HepG2 (cell line): ENCODE data around the gene MED28. TPM values are rescaled to one million over a fixed set of nuclear protein-coding genes. Genes with fewer than 3 reads are reported as not detected.
A peak's percentile ranks its signal among the peaks of the same experiment; 100 is the strongest.

Experiments used
- ATAD3A ChIP-seq: sonication (generic); formaldehyde crosslinking; IDR thresholded peaks from 2 replicates; pipeline ENCODE4 v1.4.0; 2020; ENCODE audit warnings: missing genetic modification reagents
- CREM ChIP-seq, 2 experiments: sonication (generic) in 1 of 2; formaldehyde crosslinking in 1 of 2; IDR thresholded peaks; 2 replicates each; pipeline versions ENCODE4 v1.4.0 to v1.6.1; 2016 to 2020; ENCODE audit warnings: antibody characterized with exemption in 1 of 2, mild to moderate bottlenecking in 1 of 2, missing genetic modification reagents in 1 of 2
- GABPB1 ChIP-seq: IDR thresholded peaks from 2 replicates; pipeline ENCODE4 v1.6.1; 2016; ENCODE audit warnings: mild to moderate bottlenecking, missing genetic modification reagents, moderate library complexity, missing compliant biosample characterization
- HNF1A ChIP-seq, 2 experiments: sonication (generic) in 1 of 2; formaldehyde crosslinking in 1 of 2; IDR thresholded peaks; 2 replicates each; pipeline versions ENCODE4 v1.4.0 to v1.6.1; 2016 to 2020; ENCODE audit warnings: borderline replicate concordance in 1 of 2, low read depth in 1 of 2, mild to moderate bottlenecking in 1 of 2, missing genetic modification reagents in 1 of 2
- MTF2 ChIP-seq: sonication (generic); formaldehyde crosslinking; IDR thresholded peaks from 2 replicates; pipeline ENCODE4 v1.5.0; 2020; ENCODE audit warnings: missing genetic modification reagents, borderline replicate concordance
- NR2F6 ChIP-seq, 2 experiments: IDR thresholded peaks; 2 replicates each; pipeline ENCODE4 v1.6.1; 2016; ENCODE audit warnings: antibody characterized with exemption in 1 of 2, mild to moderate bottlenecking in 1 of 2
- PHF20 ChIP-seq: sonication (generic); formaldehyde crosslinking; IDR thresholded peaks from 2 replicates; pipeline ENCODE4 v1.5.0; 2020; ENCODE audit warnings: mild to moderate bottlenecking, missing genetic modification reagents
- PHF21A ChIP-seq: sonication (generic); formaldehyde crosslinking; IDR thresholded peaks from 2 replicates; pipeline ENCODE4 v1.5.0; 2020; ENCODE audit warnings: mild to moderate bottlenecking, missing genetic modification reagents
- REL ChIP-seq: sonication (generic); formaldehyde crosslinking; conservative IDR thresholded peaks from 2 replicates; pipeline ENCODE4 v1.8.0; 2022; ENCODE audit warnings: mild to moderate bottlenecking, missing genetic modification reagents, moderate library complexity
- RORA ChIP-seq: sonication (generic); formaldehyde crosslinking; IDR thresholded peaks from 2 replicates; pipeline ENCODE4 v1.5.0; 2020; ENCODE audit warnings: mild to moderate bottlenecking, missing genetic modification reagents, moderate library complexity
- SNAPC2 ChIP-seq: sonication (generic); formaldehyde crosslinking; IDR thresholded peaks from 2 replicates; pipeline ENCODE4 v1.8.1; 2022; ENCODE audit warnings: mild to moderate bottlenecking, missing genetic modification reagents
- ZNF432 ChIP-seq: sonication (generic); formaldehyde crosslinking; IDR thresholded peaks from 2 replicates; pipeline ENCODE4 v1.5.0; 2020; ENCODE audit warnings: missing genetic modification reagents, mild to moderate bottlenecking, borderline replicate concordance
- ZNF619 ChIP-seq: sonication (generic); formaldehyde crosslinking; IDR thresholded peaks from 2 replicates; pipeline ENCODE4 v1.4.0; 2020; ENCODE audit warnings: mild to moderate bottlenecking, missing genetic modification reagents
- ZNF724P ChIP-seq: sonication (generic); formaldehyde crosslinking; IDR thresholded peaks from 2 replicates; pipeline ENCODE4 v1.8.0; 2022; ENCODE audit warnings: missing genetic modification reagents, borderline replicate concordance
- ZNF75D ChIP-seq: sonication (generic); formaldehyde crosslinking; IDR thresholded peaks from 2 replicates; pipeline ENCODE4 v1.8.1; 2023; ENCODE audit warnings: missing genetic modification reagents, mild to moderate bottlenecking, borderline replicate concordance
- ZSCAN31 ChIP-seq: sonication (generic); formaldehyde crosslinking; IDR thresholded peaks from 2 replicates; pipeline ENCODE4 v1.5.0; 2020; ENCODE audit warnings: low read depth, mild to moderate bottlenecking, missing genetic modification reagents
- ZXDC ChIP-seq: sonication (generic); formaldehyde crosslinking; IDR thresholded peaks from 2 replicates; pipeline ENCODE4 v1.5.0; 2020; ENCODE audit warnings: mild to moderate bottlenecking, missing genetic modification reagents
- polyA plus RNA-seq, 8 experiments: library from polyadenylated mRNA; depleted of rRNA in 3 of 8; stranded (reverse) in 7 of 8; unstranded in 1 of 8; fragments of >200 nt; fragmentation: Illumina TruSeq in 4 of 8; extraction: Trizol in 4 of 8; gene quantifications; 2 replicates each; pipeline versions ENCODE4 v1.2.1 to v1.2.3, GENCODE V29; 2011 to 2016; ENCODE audit warnings: low read depth in 4 of 8, missing spikeins in 1 of 8, mixed read lengths in 1 of 8; ENCODE audit not compliant: insufficient read depth in 1 of 8
- total RNA-seq, 5 experiments: library from RNA; depleted of rRNA; stranded (reverse); fragments of >200 nt; fragmentation: Illumina TruSeq; extraction: Trizol; gene quantifications; 2 replicates each; pipeline ENCODE4 v1.2.3, GENCODE V29; 2016; ENCODE audit warnings: low read depth in 1 of 5
- TF ChIP-seq, protein P1 (sequence below): sonication (generic); formaldehyde crosslinking; IDR thresholded peaks from 2 replicates; pipeline ENCODE4 v1.4.0; 2020; ENCODE audit warnings: mild to moderate bottlenecking, missing genetic modification reagents

The MED28 gene
- total and polyA plus RNA-seq, 2 of the 13 experiments (the other 11 are each of a cell fraction or from before 2014, with no cell fraction given) = 41.3 to 65.7 TPM

DNA sequence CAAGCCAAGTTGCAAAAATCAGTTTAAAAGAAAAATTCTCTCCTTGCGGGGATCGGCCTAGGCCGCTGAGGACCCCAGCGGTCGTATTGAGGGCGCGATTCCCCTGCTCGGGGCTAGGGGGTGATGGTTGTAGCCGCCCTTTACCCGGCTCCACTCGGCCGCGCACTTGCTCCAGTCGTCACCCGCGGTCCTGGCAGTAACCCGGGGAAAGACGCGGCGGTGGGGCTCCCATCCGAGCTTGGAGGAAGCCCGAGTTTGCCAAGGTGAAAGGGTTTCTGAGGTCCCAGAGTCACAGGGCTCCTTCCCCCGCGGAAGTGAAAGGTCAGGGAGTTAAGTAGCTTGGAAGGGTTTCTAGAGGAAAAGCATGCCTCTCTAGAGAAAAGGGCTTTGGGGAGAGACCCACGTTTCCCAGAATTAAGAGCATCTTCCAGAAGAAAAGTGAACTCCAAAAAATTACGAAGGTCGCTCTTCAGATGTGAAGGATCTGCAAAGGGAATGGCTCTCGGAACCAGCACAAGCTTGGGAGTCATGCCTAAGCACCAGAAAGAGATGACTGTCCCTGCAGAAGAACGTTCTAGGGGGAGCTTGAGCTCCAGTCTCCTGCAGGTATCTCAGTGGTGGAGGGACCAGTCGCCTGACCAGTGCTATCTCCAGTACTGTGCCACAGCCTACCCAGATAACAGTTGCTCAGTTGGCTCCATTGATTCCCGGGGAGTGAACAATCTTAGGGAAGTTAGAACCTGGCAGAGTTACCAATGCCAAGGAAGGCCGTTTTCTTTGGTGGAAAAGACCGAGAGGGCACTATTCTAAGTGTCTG lies 36.6 kb upstream of the MED28 start (continued):
- TF ChIP-seq ZXDC (CRISPR knock-in tag) = 0 out of 2 replicates have a peak, but pooled peaks have one; percentile 25
- TF ChIP-seq PHF20 (CRISPR knock-in tag) = peak; percentile 12; the same call in 1 of the 2 replicates
- TF ChIP-seq SNAPC2 (CRISPR knock-in tag) = peak; percentile 64; the same call in 1 of the 2 replicates
- no peak for TF ChIP-seq NR2F6 (IDR thresholded peaks at IDR 0.05)
- TF ChIP-seq NR2F6 (CRISPR knock-in tag; IDR thresholded peaks at IDR 0.05) = no peak
- TF ChIP-seq HNF1A (IDR thresholded peaks at IDR 0.05; ENCODE audit: low read depth) = no peak
- TF ChIP-seq HNF1A (CRISPR knock-in tag; IDR thresholded peaks at IDR 0.05; ENCODE audit: borderline replicate concordance) = no peak
- TF ChIP-seq ZNF619 (CRISPR knock-in tag) = no peak
- 0 out of 2 replicates have a peak, but pooled peaks have one; percentile 50 for TF ChIP-seq ZNF432 (CRISPR knock-in tag)
- 0 out of 2 replicates have a peak, but pooled peaks have one; percentile 6 for TF ChIP-seq ZSCAN31
- TF ChIP-seq ZNF724P (CRISPR knock-in tag) = no peak
- TF ChIP-seq REL (CRISPR knock-in tag) = no peak
- TF ChIP-seq MTF2 (CRISPR knock-in tag) = no peak
- no peak for TF ChIP-seq ATAD3A (CRISPR knock-in tag)
- TF ChIP-seq PHF21A (CRISPR knock-in tag) = peak; percentile 37; the same call in 1 of the 2 replicates
- TF ChIP-seq ZNF75D (CRISPR knock-in tag) = no peak; the same call in 1 of the 2 replicates
- no peak for TF ChIP-seq GABPB1 (CRISPR knock-in tag)
- TF ChIP-seq, protein P1, sequence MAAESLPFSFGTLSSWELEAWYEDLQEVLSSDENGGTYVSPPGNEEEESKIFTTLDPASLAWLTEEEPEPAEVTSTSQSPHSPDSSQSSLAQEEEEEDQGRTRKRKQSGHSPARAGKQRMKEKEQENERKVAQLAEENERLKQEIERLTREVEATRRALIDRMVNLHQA (CRISPR knock-in tag) = no peak
- no peak for TF ChIP-seq CREM (IDR thresholded peaks at IDR 0.05)
- TF ChIP-seq CREM (CRISPR knock-in tag; IDR thresholded peaks at IDR 0.05) = no peak
- TF ChIP-seq RORA (CRISPR knock-in tag) = no peak
